Large intestine (tissue), 3 donors: ENCODE data around the gene RSAD2. TPM values are rescaled to one million over a fixed set of nuclear protein-coding genes. Genes with fewer than 3 reads are reported as not detected.

ENCODE experiments used
- DNase-seq, 2 donors: peaks; one replicate each; pipeline versions ENCODE4 v3.0.0 to v3.0.0-alpha.2; 2013
- H3K27ac ChIP-seq: one replicate; pipeline ENCODE4 v1.5.1; 2013; ENCODE audit warnings: low read length
- H3K27me3 ChIP-seq: 2 replicates; pipeline ENCODE4 v1.6.1; 2013; ENCODE audit warnings: low read length; ENCODE audit not compliant: control insufficient read depth, insufficient read depth
- H3K36me3 ChIP-seq: 2 replicates; pipeline ENCODE4 v1.6.1; 2013; ENCODE audit warnings: low read length; ENCODE audit not compliant: control insufficient read depth, insufficient read depth
- H3K4me1 ChIP-seq: one replicate; pipeline ENCODE4 v1.6.1; 2013; ENCODE audit warnings: low read length; ENCODE audit not compliant: control insufficient read depth, insufficient read depth
- H3K4me3 ChIP-seq: one replicate; pipeline ENCODE4 v1.5.1; 2013; ENCODE audit warnings: low read length
- H3K9me3 ChIP-seq: one replicate; pipeline ENCODE4 v1.6.1; 2013; ENCODE audit warnings: mild to moderate bottlenecking, low read depth, low read length, moderate library complexity; ENCODE audit not compliant: control insufficient read depth
- WGBS: methylation state at CpG from one replicate; pipeline ENCODE4 v1.1.5; 2013; ENCODE audit warnings: low lambda C conversion rate; ENCODE audit not compliant: insufficient coverage; 5-methylcytosine and 5-hydroxymethylcytosine counted together
- polyA plus RNA-seq: library from polyadenylated mRNA; unstranded; fragments of 120-200 nt; gene quantifications from one replicate; pipeline ENCODE4 v1.2.1, GENCODE V29; 2013

Gene RSAD2
- polyA plus RNA-seq, 1 donor = 3.7 TPM

DNA sequence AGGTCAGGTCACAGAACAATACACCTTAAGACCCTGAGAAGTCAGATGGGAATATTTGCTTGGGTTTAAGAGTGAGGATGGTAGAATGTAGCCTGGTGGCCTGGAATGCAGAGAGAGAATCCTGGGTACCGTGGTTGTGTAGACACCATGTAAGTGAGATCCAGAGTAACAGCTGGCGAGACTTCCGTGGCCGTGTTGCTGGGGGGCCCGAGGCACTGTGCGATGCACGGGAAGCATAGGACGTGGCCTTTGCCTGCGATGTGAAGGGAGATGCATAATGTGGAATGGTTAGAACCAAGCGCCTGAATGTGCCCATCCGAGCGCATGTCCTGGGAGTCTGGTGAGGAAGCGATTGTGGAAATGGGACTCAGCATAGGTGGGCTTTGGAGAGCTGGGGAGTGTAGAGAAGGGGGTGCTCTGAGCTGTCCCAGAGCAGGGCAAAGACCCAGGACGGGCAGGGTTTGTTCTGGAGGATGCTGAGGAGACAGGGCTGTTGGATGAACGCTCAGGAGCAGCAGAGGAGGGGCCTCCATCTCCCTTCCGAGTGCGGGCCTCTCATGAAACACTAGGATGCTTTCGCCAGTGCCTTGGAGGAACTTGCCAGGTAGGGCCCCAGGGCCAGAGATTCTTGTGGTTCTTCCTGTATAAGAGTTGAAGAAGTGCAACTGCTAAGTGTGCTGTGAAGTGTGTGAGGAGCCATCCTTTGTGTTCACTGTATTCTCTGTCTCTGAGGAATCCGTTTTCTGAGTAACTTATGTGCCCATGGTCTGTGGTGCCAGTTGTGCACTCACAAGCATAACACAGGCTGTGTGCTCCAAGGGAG lies 46.7 kb downstream of the RSAD2 start:
- H3K9me3 ChIP-seq = no peaks in the 10 kb centered on the region
- 100% methylated on average over 1 of the region's 19 CpGs for WGBS
- no peak overlapping the region for H3K27ac ChIP-seq
- H3K36me3 ChIP-seq = no peaks in the 10 kb centered on the region
- peaks cover 9% of the 10 kb centered on the region for H3K4me1 ChIP-seq
- no peak for DNase-seq
- H3K4me3 ChIP-seq = no peak overlapping the region
- H3K27me3 ChIP-seq = no peaks in the 10 kb centered on the region

DNA sequence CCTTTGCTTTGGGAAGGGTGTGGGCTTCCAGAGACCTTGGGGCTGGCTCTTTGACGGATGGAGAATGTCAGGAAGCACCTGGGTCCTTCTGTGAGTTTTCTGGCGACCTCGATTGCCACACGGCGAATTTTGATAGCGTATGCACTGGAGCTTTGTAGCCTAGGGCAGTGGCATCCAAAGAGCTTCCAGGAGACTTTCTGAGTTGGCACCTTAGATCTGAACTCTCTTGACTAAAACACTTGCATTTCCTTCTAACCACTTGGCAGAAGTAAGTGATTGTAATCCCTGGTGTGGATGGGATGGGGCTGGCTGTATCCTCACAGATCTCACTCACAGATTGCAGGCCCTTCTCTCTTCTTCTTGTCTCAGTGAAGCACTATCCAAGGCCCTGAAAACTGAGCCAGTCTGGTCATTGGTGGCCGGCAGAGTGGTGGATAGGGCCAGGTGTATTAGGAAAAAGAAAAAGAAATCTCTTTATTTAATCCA lies 47.4 kb downstream of the RSAD2 start:
- no peak overlapping the region for H3K27ac ChIP-seq
- no peaks in the 10 kb centered on the region for H3K27me3 ChIP-seq
- no CpG with 5 or more reads among the region's 7 CpGs for WGBS
- peaks cover 9% of the 10 kb centered on the region for H3K4me1 ChIP-seq
- DNase-seq = no peak
- no peaks in the 10 kb centered on the region for H3K36me3 ChIP-seq
- no peaks in the 10 kb centered on the region for H3K9me3 ChIP-seq
- H3K4me3 ChIP-seq = no peak overlapping the region

DNA sequence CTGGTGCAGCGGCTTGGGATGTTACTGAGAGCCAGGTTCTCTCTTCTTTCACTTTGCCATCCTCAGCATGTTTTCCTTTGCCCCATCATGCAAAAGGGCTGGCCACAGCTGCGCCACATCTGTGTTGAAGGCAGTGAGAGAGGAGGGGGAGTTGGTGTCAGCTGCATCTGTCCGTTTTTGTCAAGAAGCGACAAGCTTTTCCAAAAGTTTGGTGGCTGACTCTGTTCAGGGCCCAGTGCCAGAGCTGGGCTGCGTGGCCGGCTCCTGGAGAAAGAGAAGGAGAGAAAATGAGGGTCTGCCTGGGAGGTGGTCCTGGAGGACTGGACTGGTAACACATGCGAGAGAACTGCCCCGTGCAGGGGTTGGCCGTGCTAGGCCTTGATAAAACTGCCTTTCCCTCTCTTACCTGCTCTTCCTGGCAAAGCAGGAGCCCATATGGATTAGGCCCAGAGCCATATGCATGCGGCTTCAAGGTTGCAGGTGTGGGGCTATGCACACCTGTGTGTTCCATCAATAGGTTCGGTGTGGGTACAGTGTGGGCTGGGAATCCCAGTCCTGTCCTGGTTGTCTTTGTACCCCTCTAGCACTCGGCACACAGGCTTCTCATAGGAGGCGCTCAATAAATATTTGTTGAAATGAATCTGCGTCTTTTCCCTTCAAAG lies 48.6 kb downstream of the RSAD2 start:
- Histone ChIP-seq H3K27me3 (no peaks in the 10 kb centered on the region), H3K9me3 (no peaks in the 10 kb centered on the region), H3K27ac (no peak overlapping the region), H3K4me3 (no peak overlapping the region), H3K36me3 (no peaks in the 10 kb centered on the region), H3K4me1 (peaks cover 7% of the 10 kb centered on the region)
- WGBS = 87% methylated on average over 3 of the region's 14 CpGs
- no peak for DNase-seq

DNA sequence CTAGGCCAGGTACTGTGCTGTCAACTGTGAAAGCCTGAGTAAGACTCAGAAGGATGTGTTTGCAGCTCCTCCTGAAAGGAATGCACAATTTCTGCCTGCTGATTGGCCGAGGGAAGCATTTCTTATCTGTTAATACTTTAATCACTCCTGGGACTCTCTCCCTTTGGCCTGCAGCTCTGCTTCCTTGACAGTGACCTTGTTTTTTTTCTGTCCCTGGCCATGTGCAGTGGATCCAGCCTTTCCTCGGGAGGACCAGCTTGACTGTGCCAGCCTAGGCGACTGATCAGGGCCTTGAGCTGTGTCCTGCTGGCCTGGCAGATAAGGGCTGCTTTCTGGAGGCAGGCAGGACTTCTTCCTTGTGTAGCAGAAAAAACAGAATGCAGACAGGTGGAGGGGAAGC lies 49.6 kb downstream of the RSAD2 start:
- Histone ChIP-seq H3K27ac (no peak overlapping the region), H3K4me3 (no peak overlapping the region), H3K36me3 (no peaks in the 10 kb centered on the region), H3K9me3 (no peaks in the 10 kb centered on the region), H3K4me1 (no peaks in the 10 kb centered on the region), H3K27me3 (no peaks in the 10 kb centered on the region)
- no CpG with 5 or more reads among the region's 3 CpGs for WGBS
- DNase-seq = peak; percentile 42 to 44

DNA sequence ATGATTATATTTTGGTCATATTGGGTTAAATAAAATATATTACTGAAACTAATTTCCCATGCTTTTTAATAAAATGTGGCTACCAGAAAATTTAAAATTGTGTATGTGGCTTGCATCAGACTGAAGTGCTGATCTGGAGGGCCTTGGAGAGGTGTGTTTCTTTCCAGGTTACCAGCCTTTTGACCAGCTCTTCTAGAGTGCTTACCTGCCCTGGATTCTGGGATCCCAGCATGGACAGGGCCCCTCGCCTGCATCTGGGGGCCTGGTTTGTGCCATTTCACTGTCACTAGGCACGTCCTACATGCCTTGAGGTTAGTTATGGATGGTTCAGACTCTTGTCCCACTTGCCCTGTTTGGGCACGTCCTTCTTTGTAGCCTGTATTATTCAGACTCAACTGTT lies 50.2 kb downstream of the RSAD2 start:
- no peaks in the 10 kb centered on the region for H3K4me1 ChIP-seq

DNA sequence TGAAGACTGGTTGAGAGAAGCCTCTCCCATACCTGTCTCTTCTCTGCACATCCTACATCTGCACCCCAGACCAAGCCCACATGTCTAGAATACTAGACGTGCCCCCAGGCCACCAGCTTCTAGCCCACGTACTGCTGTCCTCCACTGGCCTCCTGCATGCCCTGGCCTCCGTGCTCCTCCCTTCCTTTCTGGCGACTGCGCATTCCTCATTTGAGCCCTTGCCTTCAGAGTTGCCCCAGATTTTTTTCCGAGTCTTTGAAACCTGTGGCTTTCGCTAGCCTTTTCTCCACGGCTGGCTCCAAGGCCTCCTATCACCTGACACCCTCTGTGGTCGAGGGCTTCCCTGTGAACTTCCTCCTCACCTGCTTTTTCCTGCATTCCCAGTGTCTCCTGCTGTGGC lies 50.9 kb downstream of the RSAD2 start:
- H3K4me3 ChIP-seq = no peak overlapping the region
- no peaks in the 10 kb centered on the region for H3K27me3 ChIP-seq
- H3K36me3 ChIP-seq = no peaks in the 10 kb centered on the region
- no peak overlapping the region for H3K27ac ChIP-seq
- no peaks in the 10 kb centered on the region for H3K4me1 ChIP-seq
- no peak for DNase-seq
- 89% methylated on average over 3 of the region's 9 CpGs for WGBS
- no peaks in the 10 kb centered on the region for H3K9me3 ChIP-seq

More for the DNA sequence above, 50.2 kb downstream of the RSAD2 start:
- H3K4me3 ChIP-seq = no peak overlapping the region
- WGBS = 100% methylated on average over 1 of the region's 3 CpGs
- no peaks in the 10 kb centered on the region for H3K27me3 ChIP-seq
- no peak for DNase-seq
- no peaks in the 10 kb centered on the region for H3K9me3 ChIP-seq
- H3K36me3 ChIP-seq = no peaks in the 10 kb centered on the region
- no peak overlapping the region for H3K27ac ChIP-seq

DNA sequence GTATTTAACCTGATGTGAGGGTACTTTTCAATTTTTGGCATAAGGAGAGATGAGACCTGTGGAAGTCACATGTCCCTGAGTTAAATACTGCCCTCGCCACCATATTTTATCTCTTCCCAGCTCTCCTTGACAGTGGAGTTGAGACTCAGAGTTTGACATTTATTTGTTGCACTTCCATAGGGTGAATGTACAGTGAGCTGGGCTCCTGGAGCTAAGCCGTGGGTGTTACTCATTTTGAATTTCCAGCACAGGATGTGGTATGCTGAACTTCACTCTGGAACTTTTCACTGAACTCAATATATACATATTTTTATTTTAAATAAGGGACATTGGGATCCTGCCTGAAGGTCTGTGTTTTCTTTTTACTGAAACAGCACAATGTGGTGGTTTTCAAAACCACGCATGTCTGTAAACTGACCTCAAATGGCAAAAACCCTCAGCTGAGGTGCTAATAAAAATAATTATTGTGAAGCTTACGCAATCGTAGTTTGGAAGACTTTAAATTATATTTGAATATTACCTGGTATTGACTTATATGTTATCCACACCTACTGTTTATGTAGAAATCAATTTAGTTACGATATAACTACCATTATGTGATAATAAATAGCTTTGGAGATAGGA lies 51.7 kb downstream of the RSAD2 start:
- Histone ChIP-seq H3K4me3 (no peak overlapping the region), H3K9me3 (no peaks in the 10 kb centered on the region), H3K36me3 (no peaks in the 10 kb centered on the region), H3K27ac (no peak overlapping the region), H3K27me3 (no peaks in the 10 kb centered on the region), H3K4me1 (no peaks in the 10 kb centered on the region)
- WGBS = 92% methylated on average over 4 of the region's 6 CpGs
- DNase-seq = no peak

DNA sequence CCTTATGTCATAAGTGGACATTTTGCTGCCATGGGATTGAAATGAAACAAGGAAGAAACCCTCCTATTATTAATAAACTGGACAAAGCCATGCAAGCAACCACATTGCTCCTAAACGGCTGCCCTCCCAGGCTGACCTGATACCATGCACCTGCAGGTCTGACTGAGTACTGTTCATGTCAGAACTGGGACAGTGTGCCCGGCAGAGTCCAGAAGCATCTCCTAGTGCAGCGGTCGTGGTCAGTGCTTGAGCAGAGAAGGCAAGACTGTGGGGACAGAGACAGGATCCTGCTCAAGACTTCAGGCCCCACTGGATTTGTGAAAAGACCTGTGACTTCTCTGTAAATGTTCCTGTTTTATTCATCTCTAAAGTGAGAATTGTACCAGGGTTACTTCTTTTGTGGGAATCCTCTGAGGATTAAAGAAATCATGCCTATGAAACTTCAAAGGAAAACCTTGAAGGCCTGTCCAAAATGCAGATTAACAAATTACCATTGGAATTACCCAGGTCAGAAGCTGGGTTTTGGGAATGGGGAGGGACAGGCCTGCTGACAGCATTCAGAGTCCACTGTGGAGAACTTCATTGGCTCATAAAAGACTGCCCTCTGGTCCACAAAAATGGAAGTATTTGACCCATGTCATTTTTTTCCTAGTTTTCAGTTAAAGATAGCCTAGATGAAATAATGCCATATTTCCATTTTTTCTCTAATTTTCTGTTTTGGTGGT lies 53.5 kb downstream of the RSAD2 start:
- Histone ChIP-seq H3K27ac (no peak overlapping the region), H3K4me1 (no peaks in the 10 kb centered on the region), H3K9me3 (no peaks in the 10 kb centered on the region), H3K36me3 (no peaks in the 10 kb centered on the region), H3K27me3 (no peaks in the 10 kb centered on the region), H3K4me3 (no peak overlapping the region)
- WGBS = no CpG with 5 or more reads among the region's 4 CpGs
- no peak for DNase-seq

DNA sequence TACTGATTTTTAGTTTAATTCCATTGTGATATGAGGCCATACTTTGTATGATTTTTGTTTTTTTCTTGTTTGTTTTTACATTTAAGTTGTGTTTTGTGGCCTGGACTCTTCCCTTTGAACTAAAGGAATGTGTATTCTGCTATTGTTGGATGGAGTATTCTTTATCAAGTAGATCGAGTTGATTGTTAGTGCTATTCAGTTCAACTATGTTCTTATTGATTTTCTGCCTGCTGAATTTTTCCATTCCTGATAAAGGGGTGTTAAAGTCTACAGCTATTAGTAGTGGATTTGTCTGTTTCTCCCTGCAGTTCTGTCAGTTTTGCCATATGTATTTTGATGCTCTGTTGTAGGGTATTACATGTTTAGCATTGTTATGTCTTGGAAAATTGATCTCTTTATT lies 54.2 kb downstream of the RSAD2 start:
- Histone ChIP-seq H3K27ac (no peak overlapping the region), H3K9me3 (no peaks in the 10 kb centered on the region)
- no CpG with 5 or more reads among the region's 1 CpG for WGBS

DNA sequence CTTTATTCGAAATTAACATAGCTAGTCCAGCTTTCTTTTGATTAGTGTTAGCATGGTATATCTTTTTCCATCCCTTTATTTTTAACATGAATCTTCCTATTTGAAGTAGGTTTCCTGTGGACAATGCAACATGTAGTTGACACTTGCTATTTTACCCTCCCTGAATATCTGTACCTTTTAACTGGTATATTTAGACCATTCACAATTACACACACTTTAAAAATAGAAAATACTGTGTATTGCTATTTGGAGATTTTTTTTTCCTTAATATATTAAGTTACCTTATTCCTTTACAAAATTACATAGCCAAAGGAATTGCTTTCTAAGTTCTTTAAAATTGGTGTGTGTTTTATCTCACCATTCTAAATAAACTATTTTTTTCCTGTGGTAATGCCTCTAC lies 54.6 kb downstream of the RSAD2 start:
- Histone ChIP-seq H3K36me3 (no peaks in the 10 kb centered on the region), H3K27ac (no peak overlapping the region), H3K4me3 (no peak overlapping the region), H3K9me3 (no peaks in the 10 kb centered on the region), H3K4me1 (no peaks in the 10 kb centered on the region), H3K27me3 (no peaks in the 10 kb centered on the region)
- no peak for DNase-seq
- no CpG with 5 or more reads among the region's 1 CpG for WGBS

More for the DNA sequence above, 54.2 kb downstream of the RSAD2 start:
- Histone ChIP-seq H3K4me1 (no peaks in the 10 kb centered on the region), H3K27me3 (no peaks in the 10 kb centered on the region), H3K36me3 (no peaks in the 10 kb centered on the region), H3K4me3 (no peak overlapping the region)
- no peak for DNase-seq
